HEK293 (cell line): ENCODE results near the gene FTL.

Experiments used
- ATF2 ChIP-seq: fragments of 450-650 bp; formaldehyde crosslinking; IDR thresholded peaks from 2 replicates; pipeline ENCODE4 v1.5.1; 2016; ENCODE audit warnings: missing biosample characterization, missing genetic modification characterization, low read depth
- BCL11A ChIP-seq: fragments of 450-650 bp; formaldehyde crosslinking; IDR thresholded peaks from 2 replicates; pipeline ENCODE4 v1.5.1; 2016; ENCODE audit warnings: low read depth, missing biosample characterization, missing genetic modification characterization
- KLF9 ChIP-seq: fragments of 450-650 bp; formaldehyde crosslinking; IDR thresholded peaks from 2 replicates; pipeline ENCODE4 v1.5.1; 2016; ENCODE audit warnings: missing biosample characterization, missing genetic modification characterization, low read depth
- PRDM2 ChIP-seq: fragments of 450-650 bp; formaldehyde crosslinking; IDR thresholded peaks from 2 replicates; pipeline ENCODE4 v1.5.1; 2016; ENCODE audit warnings: missing biosample characterization, missing genetic modification characterization, borderline replicate concordance
- ZNF324 ChIP-seq: fragments of 450-650 bp; formaldehyde crosslinking; IDR thresholded peaks from 2 replicates; pipeline ENCODE4 v1.5.1; 2016; ENCODE audit warnings: missing biosample characterization, missing genetic modification characterization
- ZNF548 ChIP-seq: fragments of 450-650 bp; formaldehyde crosslinking; IDR thresholded peaks from 2 replicates; pipeline ENCODE4 v1.5.1; 2016; ENCODE audit warnings: missing biosample characterization, missing genetic modification characterization
- ZNF623 ChIP-seq: fragments of 450-650 bp; formaldehyde crosslinking; IDR thresholded peaks from 2 replicates; pipeline ENCODE4 v1.5.1; 2016; ENCODE audit warnings: missing biosample characterization, missing genetic modification characterization
- ZNF660 ChIP-seq: fragments of 450-650 bp; IDR thresholded peaks from 2 replicates; pipeline ENCODE4 v1.5.1; 2018; ENCODE audit warnings: missing biosample characterization, mild to moderate bottlenecking, missing genetic modification characterization
- ZNF843 ChIP-seq: fragments of 450-650 bp; formaldehyde crosslinking; IDR thresholded peaks from 2 replicates; pipeline ENCODE4 v1.5.1; 2016; ENCODE audit warnings: missing biosample characterization, missing genetic modification characterization
- TF ChIP-seq, protein P1 (sequence below): fragments of 450-650 bp; formaldehyde crosslinking; IDR thresholded peaks from 2 replicates; pipeline ENCODE4 v1.5.1; 2016; ENCODE audit warnings: missing biosample characterization, missing genetic modification characterization
- TF ChIP-seq, protein P2 (sequence below): fragments of 450-650 bp; formaldehyde crosslinking; IDR thresholded peaks from 2 replicates; pipeline ENCODE4 v1.5.1; 2016; ENCODE audit warnings: missing biosample characterization, missing genetic modification characterization

Gene FTL

GRCh38 chr19:48963371-48964204, 1.5 kb upstream of the FTL start (continued):
- TF ChIP-seq BCL11A (tag by site-specific recombination), result peak; percentile 89
- peak; percentile 73 for TF ChIP-seq ATF2 (tag by site-specific recombination)
- TF ChIP-seq PRDM2, result no peak
- TF ChIP-seq, protein P1, sequence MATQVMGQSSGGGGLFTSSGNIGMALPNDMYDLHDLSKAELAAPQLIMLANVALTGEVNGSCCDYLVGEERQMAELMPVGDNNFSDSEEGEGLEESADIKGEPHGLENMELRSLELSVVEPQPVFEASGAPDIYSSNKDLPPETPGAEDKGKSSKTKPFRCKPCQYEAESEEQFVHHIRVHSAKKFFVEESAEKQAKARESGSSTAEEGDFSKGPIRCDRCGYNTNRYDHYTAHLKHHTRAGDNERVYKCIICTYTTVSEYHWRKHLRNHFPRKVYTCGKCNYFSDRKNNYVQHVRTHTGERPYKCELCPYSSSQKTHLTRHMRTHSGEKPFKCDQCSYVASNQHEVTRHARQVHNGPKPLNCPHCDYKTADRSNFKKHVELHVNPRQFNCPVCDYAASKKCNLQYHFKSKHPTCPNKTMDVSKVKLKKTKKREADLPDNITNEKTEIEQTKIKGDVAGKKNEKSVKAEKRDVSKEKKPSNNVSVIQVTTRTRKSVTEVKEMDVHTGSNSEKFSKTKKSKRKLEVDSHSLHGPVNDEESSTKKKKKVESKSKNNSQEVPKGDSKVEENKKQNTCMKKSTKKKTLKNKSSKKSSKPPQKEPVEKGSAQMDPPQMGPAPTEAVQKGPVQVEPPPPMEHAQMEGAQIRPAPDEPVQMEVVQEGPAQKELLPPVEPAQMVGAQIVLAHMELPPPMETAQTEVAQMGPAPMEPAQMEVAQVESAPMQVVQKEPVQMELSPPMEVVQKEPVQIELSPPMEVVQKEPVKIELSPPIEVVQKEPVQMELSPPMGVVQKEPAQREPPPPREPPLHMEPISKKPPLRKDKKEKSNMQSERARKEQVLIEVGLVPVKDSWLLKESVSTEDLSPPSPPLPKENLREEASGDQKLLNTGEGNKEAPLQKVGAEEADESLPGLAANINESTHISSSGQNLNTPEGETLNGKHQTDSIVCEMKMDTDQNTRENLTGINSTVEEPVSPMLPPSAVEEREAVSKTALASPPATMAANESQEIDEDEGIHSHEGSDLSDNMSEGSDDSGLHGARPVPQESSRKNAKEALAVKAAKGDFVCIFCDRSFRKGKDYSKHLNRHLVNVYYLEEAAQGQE (tag by site-specific recombination), result no peak
- peak; percentile 86 for TF ChIP-seq KLF9 (tag by site-specific recombination)
- no peak; the same call in none of the 2 replicates for TF ChIP-seq ZNF660
- peak; percentile 27; the same call in 1 of the 2 replicates for TF ChIP-seq ZNF623
- peak; percentile 83; the same call in 1 of the 2 replicates for TF ChIP-seq ZNF324 (tag by site-specific recombination)
- 0 out of 2 replicates have a peak, but pooled peaks have one; percentile 51 for TF ChIP-seq ZNF843 (tag by site-specific recombination)
- TF ChIP-seq ZNF548, result no peak
- TF ChIP-seq, protein P2, sequence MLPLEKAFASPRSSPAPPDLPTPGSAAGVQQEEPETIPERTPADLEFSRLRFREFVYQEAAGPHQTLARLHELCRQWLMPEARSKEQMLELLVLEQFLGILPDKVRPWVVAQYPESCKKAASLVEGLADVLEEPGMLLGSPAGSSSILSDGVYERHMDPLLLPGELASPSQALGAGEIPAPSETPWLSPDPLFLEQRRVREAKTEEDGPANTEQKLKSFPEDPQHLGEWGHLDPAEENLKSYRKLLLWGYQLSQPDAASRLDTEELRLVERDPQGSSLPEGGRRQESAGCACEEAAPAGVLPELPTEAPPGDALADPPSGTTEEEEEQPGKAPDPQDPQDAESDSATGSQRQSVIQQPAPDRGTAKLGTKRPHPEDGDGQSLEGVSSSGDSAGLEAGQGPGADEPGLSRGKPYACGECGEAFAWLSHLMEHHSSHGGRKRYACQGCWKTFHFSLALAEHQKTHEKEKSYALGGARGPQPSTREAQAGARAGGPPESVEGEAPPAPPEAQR (tag by site-specific recombination), result peak; percentile 63; the same call in 1 of the 2 replicates
